Activated B cell treated with CpG ODN at 0.5 μM for 24 hours (primary cell): Measurements from ENCODE around the gene DLX1. TPM values are rescaled to one million over a fixed set of nuclear protein-coding genes. Genes with fewer than 3 reads are reported as not detected.

ENCODE experiments used
- ATAC-seq: fragments of 200-7000 bp; cut with Tn5 transposase; one replicate; pipeline ENCODE4 v1.10.0; 2021; ENCODE audit warnings: low read depth, mild to moderate bottlenecking, moderate library complexity
- CTCF ChIA-PET: fragments of 350-600 bp; sonication (Branson Sonifier 250); formaldehyde crosslinking; loops from one replicate; lab custom pipeline; 2021; ENCODE audit warnings: antibody characterized with exemption; lab: Charles Lee
- POLR2A ChIA-PET: fragments of 350-600 bp; sonication (Branson Sonifier 250); formaldehyde crosslinking; loops from one replicate; lab custom pipeline; 2021; ENCODE audit warnings: antibody characterized with exemption; lab: Charles Lee
- DNase-seq: peaks from one replicate; pipeline ENCODE4 v3.0.0; 2022
- H3K27ac Mint-ChIP-seq: one replicate; pipeline ENCODE4 v1.8.0; 2020; ENCODE audit warnings: mixed read lengths
- H3K27me3 Mint-ChIP-seq: one replicate; pipeline ENCODE4 v1.8.0; 2021; ENCODE audit warnings: mixed read lengths
- H3K36me3 Mint-ChIP-seq: one replicate; pipeline ENCODE4 v1.8.0; 2021; ENCODE audit warnings: low read depth, mixed read lengths
- H3K4me1 Mint-ChIP-seq: one replicate; pipeline ENCODE4 v1.8.0; 2021; ENCODE audit warnings: mixed read lengths
- H3K4me3 Mint-ChIP-seq: one replicate; pipeline ENCODE4 v1.8.0; 2020; ENCODE audit warnings: mild to moderate bottlenecking, mixed read lengths
- H3K9me3 Mint-ChIP-seq: one replicate; pipeline ENCODE4 v1.8.0; 2020; ENCODE audit warnings: mixed read lengths
- CTCF ChIP-seq: fragments of 200-600 bp; IDR thresholded peaks from one replicate; pipeline ENCODE4 v1.8.0; 2022; ENCODE audit warnings: antibody characterized with exemption, mild to moderate bottlenecking
- intact Hi-C: fragments of 100-400 bp; cut with micrococcal nuclease; formaldehyde crosslinking; loops from one replicate; pipeline ENCODE4 v1.15.1; 2024
- total RNA-seq: library from RNA; stranded (reverse); gene quantifications from 2 replicates; pipeline ENCODE4 v1.2.3, GENCODE V29; 2022

DLX1 gene
- total RNA-seq, 1 donor from 2014 or later: not detected

GRCh38 chr2:172074254-172074653 lies 11.1 kb upstream of the DLX1 start:
- intact Hi-C loops: loop anchor here (5.0 kb wide), 1 partner anchor 33 kb away; no protein-coding TSS in a partner anchor
- no peak overlapping the region for H3K4me3 Mint-ChIP-seq
- ATAC-seq (no peak), DNase-seq (no peak)
- peaks cover 2% of the 10 kb centered on the region for H3K36me3 Mint-ChIP-seq
- H3K4me1 Mint-ChIP-seq: no peaks in the 10 kb centered on the region
- H3K27ac Mint-ChIP-seq: no peak overlapping the region
- H3K27me3 Mint-ChIP-seq: peaks cover 7% of the 10 kb centered on the region
- POLR2A ChIA-PET: no interaction called here
- no peak for TF ChIP-seq CTCF
- H3K9me3 Mint-ChIP-seq: no peaks in the 10 kb centered on the region
- CTCF ChIA-PET: no interaction called here

GRCh38 chr2:172079416-172079815 lies 5.9 kb upstream of the DLX1 start:
- ATAC-seq (no peak), DNase-seq (no peak)
- Mint-ChIP-seq H3K9me3 (peaks cover 5% of the 10 kb centered on the region), H3K27me3 (peaks cover 47% of the 10 kb centered on the region), H3K36me3 (no peaks in the 10 kb centered on the region), H3K4me3 (no peak overlapping the region), H3K4me1 (peaks cover 18% of the 10 kb centered on the region), H3K27ac (no peak overlapping the region)
- intact Hi-C loops: no loop called here
- POLR2A ChIA-PET: interaction anchor here (0.7 kb wide), 1 partner anchor 1272 kb away, joined by 3 read pairs; no protein-coding TSS in a partner anchor
- CTCF ChIA-PET: no interaction called here
- no peak for TF ChIP-seq CTCF

DNA sequence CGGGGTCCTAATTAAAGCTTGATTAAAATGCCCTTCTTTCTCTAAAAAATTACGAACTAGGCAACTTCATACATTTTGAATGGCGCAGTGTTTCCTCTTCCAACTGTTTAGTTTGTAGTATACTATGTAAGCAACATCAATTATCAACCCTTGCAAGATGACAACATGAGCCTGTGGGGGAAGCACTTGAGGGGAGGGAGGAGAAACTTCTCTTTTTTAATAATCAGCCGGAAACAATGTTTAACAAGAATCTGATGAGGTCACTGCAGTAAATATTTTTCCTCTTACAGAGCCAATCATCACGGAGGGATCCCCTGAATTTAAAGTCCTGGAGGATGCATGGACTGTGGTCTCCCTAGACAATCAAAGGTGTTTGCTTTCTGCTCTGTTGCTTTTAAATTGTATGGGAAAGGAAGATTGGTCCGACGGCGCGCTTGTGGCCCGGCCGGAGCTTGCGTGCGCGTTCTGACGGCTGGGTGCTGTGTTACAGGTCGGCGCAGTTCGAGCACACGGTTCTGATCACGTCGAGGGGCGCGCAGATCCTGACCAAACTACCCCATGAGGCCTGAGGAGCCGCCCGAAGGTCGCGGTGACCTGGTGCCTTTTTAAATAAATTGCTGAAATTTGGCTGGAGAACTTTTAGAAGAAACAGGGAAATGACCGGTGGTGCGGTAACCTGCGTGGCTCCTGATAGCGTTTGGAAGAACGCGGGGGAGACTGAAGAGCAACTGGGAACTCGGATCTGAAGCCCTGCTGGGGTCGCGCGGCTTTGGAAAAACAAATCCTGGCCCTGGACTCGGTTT lies 5.3 kb upstream of the DLX1 start:
- intact Hi-C loops: loop anchor here (1.0 to 5.0 kb wide), 2 partner anchors 26 to 1363 kb away; partner anchors contain the start of gene SP5
- CTCF ChIA-PET: no interaction called here
- H3K27me3 Mint-ChIP-seq: peaks cover 48% of the 10 kb centered on the region
- POLR2A ChIA-PET: no interaction called here
- H3K9me3 Mint-ChIP-seq: peaks cover 5% of the 10 kb centered on the region
- peaks cover 23% of the 10 kb centered on the region for H3K4me1 Mint-ChIP-seq
- H3K36me3 Mint-ChIP-seq: no peaks in the 10 kb centered on the region
- TF ChIP-seq CTCF: no peak
- peak overlapping the region; percentile 20 for H3K4me3 Mint-ChIP-seq
- DNase-seq (no peak), ATAC-seq (no peak)
- peak overlapping the region; percentile 59 for H3K27ac Mint-ChIP-seq

GRCh38 chr2:172080641-172081220 lies 4.6 kb upstream of the DLX1 start:
- Mint-ChIP-seq H3K27me3 (peaks cover 54% of the 10 kb centered on the region), H3K4me3 (no peak overlapping the region), H3K27ac (peak overlapping the region; percentile 41), H3K36me3 (no peaks in the 10 kb centered on the region), H3K4me1 (peaks cover 30% of the 10 kb centered on the region), H3K9me3 (peaks cover 5% of the 10 kb centered on the region)
- ChIA-PET POLR2A (no interaction called here), CTCF (no interaction called here)
- intact Hi-C loops: loop anchor here (1.0 to 5.0 kb wide), 2 partner anchors 26 to 1363 kb away; partner anchors contain the start of gene SP5
- no peak for TF ChIP-seq CTCF
- ATAC-seq (no peak), DNase-seq (no peak)
